SU-DHL-6 (cell line): ENCODE results near the gene MKX.

Experiments used
- H2AFZ ChIP-seq: fragments of 200-600 bp; sonication (generic); 2 replicates; pipeline ENCODE4 v1.6.1; 2014; ENCODE audit warnings: low read depth, mild to moderate bottlenecking, moderate library complexity, mixed read lengths, antibody characterized with exemption, low read length; ENCODE audit not compliant: severe bottlenecking
- H3F3A ChIP-seq: fragments of 200-600 bp; shearing (Covaris generic); 2 replicates; pipeline ENCODE4 v1.6.0; 2016; ENCODE audit warnings: antibody characterized with exemption, mild to moderate bottlenecking; ENCODE audit not compliant: insufficient read depth
- H3K27ac ChIP-seq: fragments of 200-600 bp; sonication (generic); 2 replicates; pipeline ENCODE4 v1.5.1; 2016; ENCODE audit warnings: low read depth, mild to moderate bottlenecking, low read length, moderate library complexity, mixed read lengths
- H3K27me3 ChIP-seq: fragments of 200-600 bp; sonication (generic), shearing (Covaris generic); 2 replicates; pipeline ENCODE4 v1.6.0; 2014; ENCODE audit warnings: mild to moderate bottlenecking, low read length
- H3K36me3 ChIP-seq: fragments of 200-600 bp; sonication (generic); 2 replicates; pipeline ENCODE4 v1.6.1; 2014; ENCODE audit warnings: mild to moderate bottlenecking, low read length, mixed read lengths
- H3K4me2 ChIP-seq: fragments of 300-600, 200-600 bp; shearing (Covaris generic), sonication (generic); 2 replicates; pipeline ENCODE4 v1.6.0; 2014; ENCODE audit warnings: low read length, low read depth, mild to moderate bottlenecking; ENCODE audit not compliant: poor library complexity, severe bottlenecking
- H3K4me3 ChIP-seq: fragments of 200-600 bp; sonication (generic); 2 replicates; pipeline ENCODE4 v1.5.1; 2014; ENCODE audit warnings: antibody characterized with exemption, low read length, mild to moderate bottlenecking, mixed read lengths; ENCODE audit not compliant: insufficient read depth, poor library complexity, severe bottlenecking
- H3K79me2 ChIP-seq: fragments of 200-600 bp; sonication (generic); 2 replicates; pipeline ENCODE4 v1.6.1; 2014; ENCODE audit warnings: mild to moderate bottlenecking, low read length, moderate library complexity; ENCODE audit not compliant: insufficient read depth
- H3K9ac ChIP-seq: fragments of 200-600 bp; sonication (generic); 2 replicates; pipeline ENCODE4 v1.7.0; 2014; ENCODE audit warnings: mild to moderate bottlenecking, low read length
- H3K9me2 ChIP-seq: fragments of 200-600 bp; sonication (generic); replicated peaks from 2 replicates; pipeline ENCODE4 v1.6.1; 2014; ENCODE audit warnings: low read length; ENCODE audit not compliant: insufficient read depth
- H3K9me3 ChIP-seq: fragments of 200-600 bp; sonication (generic); 2 replicates; pipeline ENCODE4 v1.6.1; 2014; ENCODE audit warnings: low read length, mixed read lengths; ENCODE audit not compliant: insufficient read depth
- H4K20me1 ChIP-seq: fragments of 200-600 bp; sonication (generic); 2 replicates; pipeline ENCODE4 v1.6.1; 2014; ENCODE audit warnings: low read depth, mild to moderate bottlenecking, antibody characterized with exemption, low read length, moderate library complexity, mixed read lengths
- CTCF ChIP-seq: fragments of 200-600 bp; sonication (generic); IDR thresholded peaks from one replicate; pipeline ENCODE4 v1.5.1; 2017; ENCODE audit warnings: antibody characterized with exemption, mild to moderate bottlenecking, low read length, moderate library complexity; ENCODE audit not compliant: insufficient read depth, poor library complexity, severe bottlenecking
- EZH2phosphoT487 ChIP-seq: fragments of 200-600 bp; sonication (generic), shearing (Covaris generic); conservative IDR thresholded peaks from 2 replicates; pipeline ENCODE4 v1.6.1; 2018; ENCODE audit warnings: mild to moderate bottlenecking, antibody characterized with exemption, low read length, moderate library complexity, mixed read lengths

MKX gene, protein sequence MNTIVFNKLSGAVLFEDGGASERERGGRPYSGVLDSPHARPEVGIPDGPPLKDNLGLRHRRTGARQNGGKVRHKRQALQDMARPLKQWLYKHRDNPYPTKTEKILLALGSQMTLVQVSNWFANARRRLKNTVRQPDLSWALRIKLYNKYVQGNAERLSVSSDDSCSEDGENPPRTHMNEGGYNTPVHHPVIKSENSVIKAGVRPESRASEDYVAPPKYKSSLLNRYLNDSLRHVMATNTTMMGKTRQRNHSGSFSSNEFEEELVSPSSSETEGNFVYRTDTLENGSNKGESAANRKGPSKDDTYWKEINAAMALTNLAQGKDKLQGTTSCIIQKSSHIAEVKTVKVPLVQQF

DNA sequence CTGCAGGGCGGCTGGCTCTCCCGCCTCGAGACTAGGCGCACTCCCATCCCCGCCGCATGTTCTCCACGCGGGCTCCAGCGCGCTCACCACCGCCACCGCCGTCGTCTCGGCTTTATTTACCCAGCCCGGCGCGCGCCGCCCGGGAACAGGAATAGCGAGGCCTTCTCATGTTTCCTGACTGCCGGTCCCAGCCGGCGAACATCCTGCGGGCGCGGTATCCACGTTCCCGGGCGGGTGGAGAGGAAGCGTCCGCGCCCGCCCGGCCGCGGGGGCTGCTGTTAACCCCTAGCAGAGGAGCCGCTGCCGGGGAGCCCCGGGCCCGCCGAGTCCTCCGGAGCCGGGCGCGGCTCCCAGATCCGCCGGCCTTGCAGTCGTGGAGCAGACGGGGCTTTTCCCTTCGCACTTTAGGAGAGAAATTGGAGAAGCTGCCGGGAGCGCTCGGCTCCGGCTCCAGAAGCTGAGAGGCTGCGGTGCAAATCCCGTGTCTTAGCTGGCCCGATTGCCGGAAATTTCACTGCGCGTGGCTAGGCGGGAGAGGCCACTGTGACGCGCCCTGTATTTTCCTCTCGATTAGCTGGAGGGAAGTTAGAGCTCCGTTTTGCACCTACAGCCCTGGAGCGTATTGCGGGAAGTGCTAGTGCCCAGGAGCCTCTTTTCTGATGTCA is at the start of gene MKX:
MKX (minus strand) TSS at position 88 of the 665 bp plus-strand sequence. CDS start 2,404 bp downstream, outside the sequence.
- H3K27me3 ChIP-seq, result no peaks in the 10 kb centered on the region
- no peak within 1 kb of the TSS for H3K9ac ChIP-seq
- no peaks in the 10 kb centered on the region for H3F3A ChIP-seq
- H3K36me3 ChIP-seq, result no peaks in the 10 kb centered on the region
- H3K9me3 ChIP-seq, result no peaks in the 10 kb centered on the region
- H3K4me3 ChIP-seq, result no peak within 1 kb of the TSS
- no peaks in the 10 kb centered on the region for H3K79me2 ChIP-seq
- H4K20me1 ChIP-seq, result no peaks in the 10 kb centered on the region
- H2AFZ ChIP-seq, result no peak within 1 kb of the TSS
- no peaks in the 10 kb centered on the region for H3K9me2 ChIP-seq
- no peak within 1 kb of the TSS for H3K27ac ChIP-seq
- TF ChIP-seq EZH2phosphoT487, result no peak
- no peak for TF ChIP-seq CTCF
- no peak within 1 kb of the TSS for H3K4me2 ChIP-seq

DNA sequence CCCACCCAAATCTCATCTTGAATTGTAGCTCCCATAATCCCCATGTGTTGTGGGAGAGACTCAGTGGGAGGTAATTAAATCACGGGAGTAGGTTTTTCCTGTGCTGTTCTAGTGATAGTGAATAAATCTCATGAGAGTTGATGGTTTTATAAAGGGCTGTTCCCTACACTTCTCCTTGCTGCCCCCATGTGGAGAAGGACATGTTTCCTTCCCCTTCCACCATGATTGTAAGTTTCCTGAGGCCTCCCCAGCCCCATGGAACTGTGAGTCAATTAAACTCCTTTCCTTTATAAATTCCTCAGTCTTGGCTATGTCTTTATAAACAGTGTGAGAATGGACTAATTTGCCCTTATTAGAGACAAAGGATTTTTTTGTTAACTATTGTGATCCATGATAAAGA is 48.5 kb upstream of the MKX start:
- H3K9me2 ChIP-seq, result no peaks in the 10 kb centered on the region
- no peaks in the 10 kb centered on the region for H4K20me1 ChIP-seq
- no peaks in the 10 kb centered on the region for H3K36me3 ChIP-seq
- no peaks in the 10 kb centered on the region for H3K9me3 ChIP-seq
- H3F3A ChIP-seq, result no peaks in the 10 kb centered on the region
- H3K79me2 ChIP-seq, result no peaks in the 10 kb centered on the region
- no peaks in the 10 kb centered on the region for H3K27me3 ChIP-seq
- no peak overlapping the region for H3K9ac ChIP-seq
- no peak for TF ChIP-seq EZH2phosphoT487
- TF ChIP-seq CTCF, result no peak
- no peak overlapping the region for H3K4me3 ChIP-seq
- no peak overlapping the region for H3K27ac ChIP-seq
- H3K4me2 ChIP-seq, result no peak overlapping the region
- H2AFZ ChIP-seq, result no peak overlapping the region

DNA sequence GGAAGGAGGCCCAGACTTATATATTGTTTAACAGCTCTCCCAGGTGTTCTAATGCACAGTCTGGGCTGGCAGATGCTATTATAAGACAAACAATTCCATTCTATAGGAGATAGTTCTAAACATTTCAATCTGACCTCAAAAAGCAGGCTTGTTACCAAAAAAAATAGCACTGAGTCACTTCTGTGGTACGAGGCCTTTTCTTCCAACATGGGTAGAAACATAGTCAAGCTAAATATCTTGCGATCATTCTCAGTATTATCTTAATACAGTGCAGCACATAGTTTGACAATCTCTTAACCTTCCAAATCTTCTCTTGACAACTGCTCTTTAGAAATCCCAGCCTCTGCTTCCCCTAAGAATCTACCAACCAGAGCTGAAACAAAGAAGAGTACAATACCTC is 46.6 kb upstream of the MKX start:
- no peak overlapping the region for H3K4me3 ChIP-seq
- H3K9me3 ChIP-seq, result no peaks in the 10 kb centered on the region
- H3K36me3 ChIP-seq, result no peaks in the 10 kb centered on the region
- no peaks in the 10 kb centered on the region for H4K20me1 ChIP-seq
- no peaks in the 10 kb centered on the region for H3K9me2 ChIP-seq
- H3K9ac ChIP-seq, result no peak overlapping the region
- H3F3A ChIP-seq, result no peaks in the 10 kb centered on the region
- TF ChIP-seq CTCF (no peak), EZH2phosphoT487 (no peak)
- no peaks in the 10 kb centered on the region for H3K79me2 ChIP-seq
- no peak overlapping the region for H2AFZ ChIP-seq
- H3K27me3 ChIP-seq, result no peaks in the 10 kb centered on the region
- no peak overlapping the region for H3K27ac ChIP-seq
- H3K4me2 ChIP-seq, result no peak overlapping the region
